ENCODE measurements around the gene LRIG3. TPM values are rescaled to one million over a fixed set of nuclear protein-coding genes. Genes with fewer than 3 reads are reported as not detected.

LRIG3 gene, protein sequence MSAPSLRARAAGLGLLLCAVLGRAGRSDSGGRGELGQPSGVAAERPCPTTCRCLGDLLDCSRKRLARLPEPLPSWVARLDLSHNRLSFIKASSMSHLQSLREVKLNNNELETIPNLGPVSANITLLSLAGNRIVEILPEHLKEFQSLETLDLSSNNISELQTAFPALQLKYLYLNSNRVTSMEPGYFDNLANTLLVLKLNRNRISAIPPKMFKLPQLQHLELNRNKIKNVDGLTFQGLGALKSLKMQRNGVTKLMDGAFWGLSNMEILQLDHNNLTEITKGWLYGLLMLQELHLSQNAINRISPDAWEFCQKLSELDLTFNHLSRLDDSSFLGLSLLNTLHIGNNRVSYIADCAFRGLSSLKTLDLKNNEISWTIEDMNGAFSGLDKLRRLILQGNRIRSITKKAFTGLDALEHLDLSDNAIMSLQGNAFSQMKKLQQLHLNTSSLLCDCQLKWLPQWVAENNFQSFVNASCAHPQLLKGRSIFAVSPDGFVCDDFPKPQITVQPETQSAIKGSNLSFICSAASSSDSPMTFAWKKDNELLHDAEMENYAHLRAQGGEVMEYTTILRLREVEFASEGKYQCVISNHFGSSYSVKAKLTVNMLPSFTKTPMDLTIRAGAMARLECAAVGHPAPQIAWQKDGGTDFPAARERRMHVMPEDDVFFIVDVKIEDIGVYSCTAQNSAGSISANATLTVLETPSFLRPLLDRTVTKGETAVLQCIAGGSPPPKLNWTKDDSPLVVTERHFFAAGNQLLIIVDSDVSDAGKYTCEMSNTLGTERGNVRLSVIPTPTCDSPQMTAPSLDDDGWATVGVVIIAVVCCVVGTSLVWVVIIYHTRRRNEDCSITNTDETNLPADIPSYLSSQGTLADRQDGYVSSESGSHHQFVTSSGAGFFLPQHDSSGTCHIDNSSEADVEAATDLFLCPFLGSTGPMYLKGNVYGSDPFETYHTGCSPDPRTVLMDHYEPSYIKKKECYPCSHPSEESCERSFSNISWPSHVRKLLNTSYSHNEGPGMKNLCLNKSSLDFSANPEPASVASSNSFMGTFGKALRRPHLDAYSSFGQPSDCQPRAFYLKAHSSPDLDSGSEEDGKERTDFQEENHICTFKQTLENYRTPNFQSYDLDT
- polyA plus RNA-seq (2011; rRNA removed), result 58.2 and 80.1 TPM in 2 replicates
- polyA minus RNA-seq (2011; rRNA and poly(A)+ RNA removed), result 186 and 245 TPM in 2 replicates

DNA sequence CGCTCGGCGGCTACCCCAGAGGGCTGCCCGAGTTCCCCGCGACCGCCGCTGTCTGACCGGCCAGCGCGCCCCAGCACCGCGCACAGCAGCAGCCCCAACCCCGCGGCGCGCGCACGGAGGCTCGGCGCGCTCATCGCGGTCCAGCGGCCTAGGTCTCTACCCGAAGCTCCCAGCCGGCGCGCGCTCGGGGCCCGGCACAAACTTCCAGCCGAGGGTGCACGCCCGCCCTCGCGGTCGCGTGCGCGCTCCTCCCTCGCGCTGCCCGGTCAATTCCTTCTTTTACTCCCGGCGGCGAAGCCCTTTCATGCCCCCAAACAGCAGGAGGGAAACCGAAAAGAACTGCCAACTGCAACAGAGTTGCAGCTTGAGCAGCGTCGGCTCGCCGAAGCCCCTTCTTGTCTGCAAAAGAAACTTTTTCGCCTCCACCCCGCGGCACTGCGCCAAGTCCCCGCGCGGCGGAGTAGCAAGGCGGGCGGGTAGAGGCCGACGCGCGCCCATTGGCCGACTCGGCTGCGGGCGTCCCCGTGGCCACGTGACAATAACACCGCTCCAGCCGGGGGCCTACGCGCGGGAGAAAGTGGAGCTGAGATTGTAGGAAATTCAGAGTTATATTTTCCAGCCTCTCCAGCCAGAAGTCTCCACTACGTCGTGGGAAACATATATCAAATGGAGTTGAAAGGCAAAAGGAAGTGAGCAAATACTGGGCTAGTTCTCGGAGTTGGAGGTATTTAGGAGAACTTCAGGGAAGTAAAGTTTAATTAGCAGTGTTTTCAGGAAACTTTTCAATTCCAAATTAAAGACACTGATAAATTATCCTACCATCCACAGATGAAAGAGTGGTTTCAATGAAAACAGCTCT, at the start of gene LRIG3:
LRIG3 (minus strand) TSS at position 403 of the 859 bp plus-strand sequence; CDS start at position 134, 269 bp downstream.
- DNase-seq (ENCODE audit: low read depth, low spot score), result peak; percentile 76
- peak within 1 kb of the TSS; percentile 85 for H3K27ac ChIP-seq (ENCODE audit: low read depth, low read length)
- H3K27me3 ChIP-seq (ENCODE audit: control insufficient read depth, insufficient read depth, low read length), result no peaks in the 10 kb centered on the region
- peak within 1 kb of the TSS; percentile 75 for H3K4me3 ChIP-seq (ENCODE audit: low read depth, low read length)
- ChIA-PET CTCF (interaction anchor here (0.6 to 1.4 kb wide), 5 partner anchors 11 to 937 kb away, joined by 3 to 7 read pairs (median 3); no protein-coding TSS in a partner anchor), POLR2A (interaction anchor here (1.1 to 2.4 kb wide), 5 partner anchors 9 to 495 kb away, joined by 3 to 29 read pairs (median 3); no protein-coding TSS in a partner anchor)
- TF ChIP-seq, protein P1, sequence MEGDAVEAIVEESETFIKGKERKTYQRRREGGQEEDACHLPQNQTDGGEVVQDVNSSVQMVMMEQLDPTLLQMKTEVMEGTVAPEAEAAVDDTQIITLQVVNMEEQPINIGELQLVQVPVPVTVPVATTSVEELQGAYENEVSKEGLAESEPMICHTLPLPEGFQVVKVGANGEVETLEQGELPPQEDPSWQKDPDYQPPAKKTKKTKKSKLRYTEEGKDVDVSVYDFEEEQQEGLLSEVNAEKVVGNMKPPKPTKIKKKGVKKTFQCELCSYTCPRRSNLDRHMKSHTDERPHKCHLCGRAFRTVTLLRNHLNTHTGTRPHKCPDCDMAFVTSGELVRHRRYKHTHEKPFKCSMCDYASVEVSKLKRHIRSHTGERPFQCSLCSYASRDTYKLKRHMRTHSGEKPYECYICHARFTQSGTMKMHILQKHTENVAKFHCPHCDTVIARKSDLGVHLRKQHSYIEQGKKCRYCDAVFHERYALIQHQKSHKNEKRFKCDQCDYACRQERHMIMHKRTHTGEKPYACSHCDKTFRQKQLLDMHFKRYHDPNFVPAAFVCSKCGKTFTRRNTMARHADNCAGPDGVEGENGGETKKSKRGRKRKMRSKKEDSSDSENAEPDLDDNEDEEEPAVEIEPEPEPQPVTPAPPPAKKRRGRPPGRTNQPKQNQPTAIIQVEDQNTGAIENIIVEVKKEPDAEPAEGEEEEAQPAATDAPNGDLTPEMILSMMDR (IDR thresholded peaks at IDR 0.05; ENCODE audit: low read depth, low read length), result no peak
- peaks cover 3% of the 10 kb centered on the region; the same call in 1 of the 2 replicates for H3K9me3 ChIP-seq (ENCODE audit: control insufficient read depth, insufficient read depth, low read length)

DNA sequence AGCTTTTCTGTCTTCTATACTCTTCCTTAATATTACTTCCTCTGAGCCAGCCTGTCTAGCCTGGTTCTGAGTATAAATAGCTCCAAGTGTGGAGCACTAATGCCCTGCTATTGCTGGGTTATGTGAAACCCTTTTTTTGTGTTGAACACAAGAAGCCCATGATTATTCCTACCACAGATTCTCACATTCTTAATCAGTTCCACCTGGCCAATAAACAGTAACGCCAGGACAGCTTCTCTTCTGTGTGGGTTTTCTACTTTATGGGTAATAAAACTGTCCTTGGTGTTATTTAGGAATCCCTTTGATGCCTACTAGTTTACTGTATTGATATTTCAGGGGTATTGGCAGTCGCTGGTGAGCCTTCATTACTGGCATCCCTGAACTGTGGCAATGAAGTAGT, 48.9 kb upstream of the LRIG3 start:
- Histone ChIP-seq H3K9me3 (ENCODE audit: control insufficient read depth, insufficient read depth, low read length) (no peaks in the 10 kb centered on the region), H3K27me3 (ENCODE audit: control insufficient read depth, insufficient read depth, low read length) (no peaks in the 10 kb centered on the region), H3K27ac (ENCODE audit: low read depth, low read length) (no peak overlapping the region), H3K4me3 (ENCODE audit: low read depth, low read length) (no peak overlapping the region)
- CTCF ChIA-PET, result no interaction called here
- TF ChIP-seq, protein P1 (IDR thresholded peaks at IDR 0.05; ENCODE audit: low read depth, low read length), result no peak
- POLR2A ChIA-PET, result no interaction called here
- no peak for DNase-seq (ENCODE audit: low read depth, low spot score)

DNA sequence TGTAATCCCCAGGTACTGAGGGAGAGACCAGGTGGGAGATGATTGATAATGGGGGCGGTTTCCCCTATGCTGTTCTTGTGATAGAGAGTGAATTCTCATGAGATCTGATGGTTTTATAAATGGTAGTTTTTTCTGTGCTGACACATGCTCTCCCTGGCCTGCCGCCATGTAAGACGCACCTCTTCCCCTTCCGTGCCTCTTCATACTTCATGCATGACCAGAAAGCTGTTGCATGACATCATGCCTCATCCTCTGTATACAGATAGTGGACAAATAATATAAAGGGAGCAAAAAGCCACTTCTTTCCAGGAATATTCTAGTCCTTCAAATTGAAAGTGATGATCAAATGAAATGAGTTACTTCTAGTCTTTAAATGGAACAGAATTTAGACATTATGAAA, 47.3 kb upstream of the LRIG3 start:
- H3K27ac ChIP-seq (ENCODE audit: low read depth, low read length), result no peak overlapping the region
- ChIA-PET POLR2A (no interaction called here), CTCF (no interaction called here)
- TF ChIP-seq, protein P1 (IDR thresholded peaks at IDR 0.05; ENCODE audit: low read depth, low read length), result no peak
- no peaks in the 10 kb centered on the region for H3K27me3 ChIP-seq (ENCODE audit: control insufficient read depth, insufficient read depth, low read length)
- H3K9me3 ChIP-seq (ENCODE audit: control insufficient read depth, insufficient read depth, low read length), result no peaks in the 10 kb centered on the region
- no peak for DNase-seq (ENCODE audit: low read depth, low spot score)
- no peak overlapping the region for H3K4me3 ChIP-seq (ENCODE audit: low read depth, low read length)

DNA sequence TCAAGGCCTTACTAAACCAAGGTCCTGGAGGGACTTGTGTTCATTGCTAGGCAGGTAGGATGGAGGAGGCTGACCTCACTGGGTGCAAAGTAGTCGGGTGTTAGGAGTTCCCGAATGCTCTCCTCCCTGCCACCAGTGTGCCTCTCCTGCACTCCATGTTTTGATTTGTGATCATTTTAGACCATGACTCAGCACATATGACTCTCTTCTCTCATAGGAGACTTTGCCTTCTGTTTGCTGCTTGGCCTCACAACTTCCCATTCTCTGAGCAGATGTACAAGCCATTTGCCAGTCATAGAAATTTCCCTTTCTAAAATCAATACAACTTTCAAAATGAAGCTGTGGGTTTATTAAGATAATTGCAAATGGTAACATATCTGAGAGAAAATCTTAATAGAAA, 46.6 kb upstream of the LRIG3 start:
- DNase-seq (ENCODE audit: low read depth, low spot score), result no peak
- ChIA-PET POLR2A (no interaction called here), CTCF (no interaction called here)
- no peak overlapping the region for H3K4me3 ChIP-seq (ENCODE audit: low read depth, low read length)
- no peaks in the 10 kb centered on the region for H3K27me3 ChIP-seq (ENCODE audit: control insufficient read depth, insufficient read depth, low read length)
- H3K9me3 ChIP-seq (ENCODE audit: control insufficient read depth, insufficient read depth, low read length), result no peaks in the 10 kb centered on the region
- H3K27ac ChIP-seq (ENCODE audit: low read depth, low read length), result no peak overlapping the region
- TF ChIP-seq, protein P1 (IDR thresholded peaks at IDR 0.05; ENCODE audit: low read depth, low read length), result no peak

Measured in AG04450 (cell line).